Measurements from ENCODE around the gene CLIC3.

- no peak for TF ChIP-seq ESRRG (CRISPR knock-in tag; IDR thresholded peaks at IDR 0.05)
- TF ChIP-seq, protein P1, sequence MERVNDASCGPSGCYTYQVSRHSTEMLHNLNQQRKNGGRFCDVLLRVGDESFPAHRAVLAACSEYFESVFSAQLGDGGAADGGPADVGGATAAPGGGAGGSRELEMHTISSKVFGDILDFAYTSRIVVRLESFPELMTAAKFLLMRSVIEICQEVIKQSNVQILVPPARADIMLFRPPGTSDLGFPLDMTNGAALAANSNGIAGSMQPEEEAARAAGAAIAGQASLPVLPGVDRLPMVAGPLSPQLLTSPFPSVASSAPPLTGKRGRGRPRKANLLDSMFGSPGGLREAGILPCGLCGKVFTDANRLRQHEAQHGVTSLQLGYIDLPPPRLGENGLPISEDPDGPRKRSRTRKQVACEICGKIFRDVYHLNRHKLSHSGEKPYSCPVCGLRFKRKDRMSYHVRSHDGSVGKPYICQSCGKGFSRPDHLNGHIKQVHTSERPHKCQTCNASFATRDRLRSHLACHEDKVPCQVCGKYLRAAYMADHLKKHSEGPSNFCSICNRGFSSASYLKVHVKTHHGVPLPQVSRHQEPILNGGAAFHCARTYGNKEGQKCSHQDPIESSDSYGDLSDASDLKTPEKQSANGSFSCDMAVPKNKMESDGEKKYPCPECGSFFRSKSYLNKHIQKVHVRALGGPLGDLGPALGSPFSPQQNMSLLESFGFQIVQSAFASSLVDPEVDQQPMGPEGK (CRISPR knock-in tag; IDR thresholded peaks at IDR 0.05; ENCODE audit: borderline replicate concordance): no peak
- TF ChIP-seq ZFP30 (CRISPR knock-in tag; IDR thresholded peaks at IDR 0.05): no peak
- TF ChIP-seq ZC3H10 (CRISPR knock-in tag; IDR thresholded peaks at IDR 0.05): no peak
- TF ChIP-seq TOX (CRISPR knock-in tag; IDR thresholded peaks at IDR 0.05; ENCODE audit: borderline replicate concordance): no peak
- TF ChIP-seq, protein P2, sequence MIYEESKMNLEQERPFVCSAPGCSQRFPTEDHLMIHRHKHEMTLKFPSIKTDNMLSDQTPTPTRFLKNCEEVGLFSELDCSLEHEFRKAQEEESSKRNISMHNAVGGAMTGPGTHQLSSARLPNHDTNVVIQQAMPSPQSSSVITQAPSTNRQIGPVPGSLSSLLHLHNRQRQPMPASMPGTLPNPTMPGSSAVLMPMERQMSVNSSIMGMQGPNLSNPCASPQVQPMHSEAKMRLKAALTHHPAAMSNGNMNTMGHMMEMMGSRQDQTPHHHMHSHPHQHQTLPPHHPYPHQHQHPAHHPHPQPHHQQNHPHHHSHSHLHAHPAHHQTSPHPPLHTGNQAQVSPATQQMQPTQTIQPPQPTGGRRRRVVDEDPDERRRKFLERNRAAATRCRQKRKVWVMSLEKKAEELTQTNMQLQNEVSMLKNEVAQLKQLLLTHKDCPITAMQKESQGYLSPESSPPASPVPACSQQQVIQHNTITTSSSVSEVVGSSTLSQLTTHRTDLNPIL (CRISPR knock-in tag; IDR thresholded peaks at IDR 0.05; ENCODE audit: low read depth): no peak
- TF ChIP-seq ZFP3 (CRISPR knock-in tag; IDR thresholded peaks at IDR 0.05): no peak
- no peak for TF ChIP-seq CSDC2 (CRISPR knock-in tag; IDR thresholded peaks at IDR 0.05)
- no peak for TF ChIP-seq ARNTL (CRISPR knock-in tag; IDR thresholded peaks at IDR 0.05; ENCODE audit: borderline replicate concordance, low read depth)
- TF ChIP-seq PPARA (CRISPR knock-in tag; IDR thresholded peaks at IDR 0.05; ENCODE audit: borderline replicate concordance): no peak
- TF ChIP-seq ZNF70 (CRISPR knock-in tag; IDR thresholded peaks at IDR 0.05): no peak
Measured at GRCh38 chr9:137035507-137035834, 39.1 kb upstream of the CLIC3 start.
